Calu3 (cell line): ENCODE measurements around the gene GET4. TPM values are rescaled to one million over a fixed set of nuclear protein-coding genes. Genes with fewer than 3 reads are reported as not detected.

Source experiments
- BruUV-seq: library from RNA; stranded (reverse); fragments of 400-500 nt; replicated peaks from 2 replicates; lab custom pipeline; 2021; lab: Mats Ljungman, UMichigan
- CTCF ChIA-PET: fragments of 300-600 bp; sonication (Branson Sonifier 250); formaldehyde crosslinking; loops from one replicate; lab custom pipeline; 2022; ENCODE audit warnings: antibody characterized with exemption; lab: Charles Lee
- DNase-seq: peaks from one replicate; pipeline ENCODE4 v3.0.0; 2022
- H3K27ac Mint-ChIP-seq: one replicate; pipeline ENCODE4 v1.8.0; 2022; ENCODE audit warnings: mixed read lengths; ENCODE audit not compliant: unreplicated experiment
- H3K27me3 Mint-ChIP-seq: one replicate; pipeline ENCODE4 v1.8.0; 2022; ENCODE audit warnings: mixed read lengths; ENCODE audit not compliant: unreplicated experiment
- H3K36me3 Mint-ChIP-seq: one replicate; pipeline ENCODE4 v1.8.0; 2022; ENCODE audit warnings: mild to moderate bottlenecking, moderate library complexity, mixed read lengths; ENCODE audit not compliant: insufficient read depth, unreplicated experiment
- H3K4me1 Mint-ChIP-seq: one replicate; pipeline ENCODE4 v1.8.0; 2022; ENCODE audit warnings: mild to moderate bottlenecking, low read depth, mixed read lengths; ENCODE audit not compliant: unreplicated experiment
- H3K4me3 Mint-ChIP-seq: one replicate; pipeline ENCODE4 v1.8.0; 2022; ENCODE audit warnings: mild to moderate bottlenecking, low read depth, moderate library complexity, mixed read lengths; ENCODE audit not compliant: unreplicated experiment
- H3K9me3 Mint-ChIP-seq: one replicate; pipeline ENCODE4 v1.8.0; 2022; ENCODE audit warnings: low read depth, mixed read lengths; ENCODE audit not compliant: unreplicated experiment
- intact Hi-C: fragments of 100-400 bp; cut with micrococcal nuclease; formaldehyde crosslinking; loops from one replicate; pipeline ENCODE4 v1.10.0; 2022; ENCODE audit not compliant: unreplicated experiment
- total RNA-seq: library from RNA; stranded (reverse); gene quantifications from 2 replicates; pipeline ENCODE4 v1.2.3, GENCODE V29; 2022
- TF ChIP-seq, protein P1 (sequence below): fragments of 200-600 bp; IDR thresholded peaks from one replicate; pipeline ENCODE4 v1.8.0; 2022; ENCODE audit warnings: antibody characterized with exemption; ENCODE audit not compliant: unreplicated experiment

The GET4 gene
- total RNA-seq, 1 experiment from 2014 or later: 145 TPM

DNA sequence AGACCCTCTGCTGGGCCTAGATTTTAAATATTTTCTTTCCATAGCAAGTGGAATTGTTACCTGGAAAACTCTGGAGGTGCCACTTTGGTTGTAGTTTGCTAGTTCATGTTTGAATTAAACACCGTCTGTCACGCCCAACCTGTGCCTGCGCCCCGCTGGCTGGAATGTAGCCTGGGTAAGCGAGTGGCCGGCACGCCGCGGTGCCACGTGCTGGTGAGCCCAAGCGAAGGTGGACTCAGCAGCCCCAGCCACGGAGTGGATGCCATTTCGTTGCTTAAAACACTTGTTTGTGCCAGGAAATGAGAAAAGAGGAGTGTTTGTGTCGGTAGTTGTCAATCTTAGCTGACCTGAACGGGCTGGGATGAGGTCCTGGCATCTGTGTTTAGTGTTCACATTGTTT is 2.7 kb downstream of the GET4 start:
- BruUV-seq: no TSS peak
- CTCF ChIA-PET: interaction anchor here (0.7 kb wide), 1 partner anchor 47 kb away, joined by 5 read pairs; no protein-coding TSS in a partner anchor
- peaks cover 79% of the 10 kb centered on the region for H3K36me3 Mint-ChIP-seq
- TF ChIP-seq, protein P1, sequence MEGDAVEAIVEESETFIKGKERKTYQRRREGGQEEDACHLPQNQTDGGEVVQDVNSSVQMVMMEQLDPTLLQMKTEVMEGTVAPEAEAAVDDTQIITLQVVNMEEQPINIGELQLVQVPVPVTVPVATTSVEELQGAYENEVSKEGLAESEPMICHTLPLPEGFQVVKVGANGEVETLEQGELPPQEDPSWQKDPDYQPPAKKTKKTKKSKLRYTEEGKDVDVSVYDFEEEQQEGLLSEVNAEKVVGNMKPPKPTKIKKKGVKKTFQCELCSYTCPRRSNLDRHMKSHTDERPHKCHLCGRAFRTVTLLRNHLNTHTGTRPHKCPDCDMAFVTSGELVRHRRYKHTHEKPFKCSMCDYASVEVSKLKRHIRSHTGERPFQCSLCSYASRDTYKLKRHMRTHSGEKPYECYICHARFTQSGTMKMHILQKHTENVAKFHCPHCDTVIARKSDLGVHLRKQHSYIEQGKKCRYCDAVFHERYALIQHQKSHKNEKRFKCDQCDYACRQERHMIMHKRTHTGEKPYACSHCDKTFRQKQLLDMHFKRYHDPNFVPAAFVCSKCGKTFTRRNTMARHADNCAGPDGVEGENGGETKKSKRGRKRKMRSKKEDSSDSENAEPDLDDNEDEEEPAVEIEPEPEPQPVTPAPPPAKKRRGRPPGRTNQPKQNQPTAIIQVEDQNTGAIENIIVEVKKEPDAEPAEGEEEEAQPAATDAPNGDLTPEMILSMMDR: no peak
- intact Hi-C loops: loop anchor here (10.0 kb wide), 1 partner anchor 554 kb away; no protein-coding TSS in a partner anchor
- H3K27ac Mint-ChIP-seq: peak overlapping the region; percentile 98
- DNase-seq: no peak
- peaks cover 17% of the 10 kb centered on the region for H3K4me1 Mint-ChIP-seq
- H3K4me3 Mint-ChIP-seq: peak overlapping the region; percentile 94
- H3K27me3 Mint-ChIP-seq: no peaks in the 10 kb centered on the region
- H3K9me3 Mint-ChIP-seq: no peaks in the 10 kb centered on the region

DNA sequence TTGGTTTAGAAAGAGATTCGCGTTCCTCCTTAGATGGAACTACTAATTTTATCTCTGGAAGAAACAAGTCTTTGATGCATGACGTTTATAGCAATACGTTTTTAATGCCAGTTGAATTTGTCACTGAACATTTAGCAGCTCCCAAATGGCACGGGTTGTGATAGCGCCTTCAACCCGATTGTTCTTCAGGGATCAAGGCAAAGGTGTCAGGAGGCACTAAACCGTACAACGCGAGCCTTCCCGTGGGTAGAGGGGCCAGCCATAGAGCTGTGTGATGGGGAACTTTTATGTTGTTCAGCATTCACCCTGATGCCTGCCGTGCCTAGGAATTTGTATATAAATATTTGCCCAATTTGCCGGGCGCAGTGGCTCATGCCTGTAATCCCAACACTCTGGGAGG is 3.4 kb downstream of the GET4 start:
- no peak overlapping the region for H3K27ac Mint-ChIP-seq

DNA sequence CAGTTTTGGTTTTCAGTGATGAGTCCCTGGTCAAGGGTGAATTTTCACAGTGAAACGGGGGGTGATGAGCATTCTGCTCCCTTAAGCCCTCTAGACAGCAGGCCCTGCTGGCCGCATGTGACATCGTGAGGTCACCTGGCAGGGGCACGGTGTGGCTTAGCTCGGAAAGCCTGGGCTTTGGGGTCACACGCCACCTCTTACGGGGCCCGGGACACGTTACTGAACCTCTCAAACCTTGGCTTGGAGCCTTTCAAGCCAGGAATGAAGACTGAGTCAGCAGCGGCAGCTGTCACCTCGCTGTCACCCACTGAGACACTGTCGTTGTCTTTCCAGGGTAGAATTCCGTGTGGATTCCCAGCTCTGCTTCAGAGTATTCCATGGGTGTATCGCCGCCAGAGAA is 4.1 kb downstream of the GET4 start:
- intact Hi-C loops: no loop called here
- Mint-ChIP-seq H3K4me3 (no peak overlapping the region), H3K4me1 (peaks cover 24% of the 10 kb centered on the region), H3K9me3 (no peaks in the 10 kb centered on the region), H3K27ac (no peak overlapping the region), H3K36me3 (peaks cover 90% of the 10 kb centered on the region), H3K27me3 (no peaks in the 10 kb centered on the region)
- CTCF ChIA-PET: no interaction called here
- DNase-seq: no peak
- TF ChIP-seq, protein P1: no peak
- no TSS peak for BruUV-seq

More for the DNA sequence above, 3.4 kb downstream of the GET4 start:
- peaks cover 85% of the 10 kb centered on the region for H3K36me3 Mint-ChIP-seq
- intact Hi-C loops: loop anchor here (10.0 kb wide), 1 partner anchor 555 kb away; no protein-coding TSS in a partner anchor
- BruUV-seq: no TSS peak
- DNase-seq: no peak
- no peaks in the 10 kb centered on the region for H3K27me3 Mint-ChIP-seq
- H3K9me3 Mint-ChIP-seq: no peaks in the 10 kb centered on the region
- CTCF ChIA-PET: no interaction called here
- H3K4me3 Mint-ChIP-seq: peak overlapping the region; percentile 94
- H3K4me1 Mint-ChIP-seq: peaks cover 21% of the 10 kb centered on the region
- TF ChIP-seq, protein P1: no peak

DNA sequence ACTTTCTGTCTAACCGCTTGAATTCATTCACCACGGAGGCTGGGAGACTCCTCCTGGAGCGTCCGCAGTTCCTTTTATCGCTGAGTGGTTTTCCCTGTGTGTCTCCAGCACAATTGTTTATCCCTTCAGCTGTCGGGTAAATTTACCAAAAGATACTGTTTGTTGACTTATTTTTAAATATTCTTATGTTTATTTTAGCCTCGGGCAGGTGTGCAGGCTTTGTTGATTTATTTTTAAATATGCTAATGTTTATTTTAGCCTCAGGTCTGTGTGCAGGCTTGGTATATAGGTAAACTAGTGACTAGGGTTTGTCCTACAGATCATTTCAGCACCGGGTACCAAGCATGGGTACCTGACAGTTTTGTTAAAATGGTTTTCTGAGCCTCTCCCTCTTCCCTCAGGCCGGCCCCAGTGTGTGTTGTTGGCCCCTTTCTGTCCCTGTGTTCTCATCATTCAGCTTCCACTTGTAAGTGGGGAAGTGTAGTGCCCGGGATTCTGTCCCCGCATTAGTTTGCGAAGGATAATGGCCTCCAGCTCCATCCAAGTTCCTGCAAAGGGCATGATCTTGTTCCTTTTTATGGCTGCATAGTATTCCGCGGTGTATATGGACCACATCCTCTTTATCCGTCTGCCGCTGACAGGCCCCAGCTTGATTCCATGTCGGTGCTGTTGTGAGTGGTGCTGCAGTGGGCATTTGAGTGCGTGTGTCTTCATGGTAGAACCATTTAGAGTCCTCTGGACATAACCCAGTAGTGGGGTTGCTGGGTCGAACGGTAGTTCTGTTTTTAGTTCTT is 5.3 kb downstream of the GET4 start:
- Mint-ChIP-seq H3K9me3 (no peaks in the 10 kb centered on the region), H3K27ac (peak overlapping the region; percentile 73), H3K36me3 (peaks cover 90% of the 10 kb centered on the region), H3K4me1 (peaks cover 24% of the 10 kb centered on the region), H3K27me3 (no peaks in the 10 kb centered on the region), H3K4me3 (no peak overlapping the region)
- no peak for DNase-seq
- CTCF ChIA-PET: no interaction called here
- intact Hi-C loops: no loop called here
- TSS peak; percentile 5 for BruUV-seq
- TF ChIP-seq, protein P1: no peak
